ENCODE results near the gene STH.

Gene STH

GRCh38 chr17:46047398-46047797 is 48.3 kb downstream of the STH start:
- TF ChIP-seq CTCF (IDR thresholded peaks at IDR 0.05; ENCODE audit: low read depth, low read length, missing control alignments), result no peak
- DNase-seq (ENCODE audit: extremely low read depth, low read depth), result no peak
- H3K4me3 ChIP-seq (replicated peaks; ENCODE audit: low read depth, low read length), result no peak overlapping the region

- no peak overlapping the region for H3K4me3 ChIP-seq (replicated peaks; ENCODE audit: low read depth, low read length)
- TF ChIP-seq CTCF (IDR thresholded peaks at IDR 0.05; ENCODE audit: low read depth, low read length, missing control alignments), result no peak
- no peak for DNase-seq (ENCODE audit: extremely low read depth, low read depth)
Measured at GRCh38 chr17:46047856-46048255, 48.8 kb downstream of the STH start.

Data from HFF-Myc (cell line).